IPS-18a (cell line): ENCODE data around the gene CDK10.

Experiments used
- H3K27ac ChIP-seq: one replicate; pipeline ENCODE4 v1.5.1; 2013; ENCODE audit warnings: low read length
- H3K27me3 ChIP-seq: one replicate; pipeline ENCODE4 v1.6.1; 2013; ENCODE audit warnings: mild to moderate bottlenecking, low read length; ENCODE audit not compliant: control insufficient read depth, insufficient read depth
- H3K36me3 ChIP-seq: one replicate; pipeline ENCODE4 v1.6.1; 2013; ENCODE audit warnings: low read depth, low read length; ENCODE audit not compliant: control insufficient read depth
- H3K4me1 ChIP-seq: one replicate; pipeline ENCODE4 v1.6.1; 2013; ENCODE audit warnings: low read depth, low read length; ENCODE audit not compliant: control insufficient read depth
- H3K4me3 ChIP-seq: one replicate; pipeline ENCODE4 v1.5.1; 2013; ENCODE audit warnings: low read length
- H3K9ac ChIP-seq: one replicate; pipeline ENCODE4 v1.6.1; 2013; ENCODE audit warnings: mild to moderate bottlenecking, low read length, moderate library complexity
- H3K9me3 ChIP-seq: one replicate; pipeline ENCODE4 v1.6.1; 2013; ENCODE audit warnings: low read depth, low read length; ENCODE audit not compliant: control insufficient read depth

The CDK10 gene

GRCh38 chr16:89721546-89722391 is 35.3 kb downstream of the CDK10 start:
- Histone ChIP-seq H3K27ac (no peak overlapping the region), H3K9me3 (no peaks in the 10 kb centered on the region), H3K27me3 (peaks cover 45% of the 10 kb centered on the region), H3K4me1 (no peaks in the 10 kb centered on the region), H3K4me3 (peak overlapping the region; percentile 66), H3K36me3 (peaks cover 5% of the 10 kb centered on the region), H3K9ac (peak overlapping the region; percentile 7)

- Histone ChIP-seq H3K27ac (no peak overlapping the region), H3K9me3 (no peaks in the 10 kb centered on the region), H3K27me3 (peaks cover 44% of the 10 kb centered on the region), H3K36me3 (peaks cover 5% of the 10 kb centered on the region), H3K4me3 (peak overlapping the region; percentile 66), H3K9ac (peak overlapping the region; percentile 7), H3K4me1 (no peaks in the 10 kb centered on the region)
Observed at GRCh38 chr16:89722392-89723278, 36.1 kb downstream of the CDK10 start.

GRCh38 chr16:89723279-89724250 is 37.1 kb downstream of the CDK10 start:
- H3K4me3 ChIP-seq = no peak overlapping the region
- H3K4me1 ChIP-seq = no peaks in the 10 kb centered on the region
- H3K36me3 ChIP-seq = peaks cover 5% of the 10 kb centered on the region
- H3K9me3 ChIP-seq = no peaks in the 10 kb centered on the region
- H3K27ac ChIP-seq = no peak overlapping the region
- H3K9ac ChIP-seq = no peak overlapping the region
- peaks cover 35% of the 10 kb centered on the region for H3K27me3 ChIP-seq

DNA sequence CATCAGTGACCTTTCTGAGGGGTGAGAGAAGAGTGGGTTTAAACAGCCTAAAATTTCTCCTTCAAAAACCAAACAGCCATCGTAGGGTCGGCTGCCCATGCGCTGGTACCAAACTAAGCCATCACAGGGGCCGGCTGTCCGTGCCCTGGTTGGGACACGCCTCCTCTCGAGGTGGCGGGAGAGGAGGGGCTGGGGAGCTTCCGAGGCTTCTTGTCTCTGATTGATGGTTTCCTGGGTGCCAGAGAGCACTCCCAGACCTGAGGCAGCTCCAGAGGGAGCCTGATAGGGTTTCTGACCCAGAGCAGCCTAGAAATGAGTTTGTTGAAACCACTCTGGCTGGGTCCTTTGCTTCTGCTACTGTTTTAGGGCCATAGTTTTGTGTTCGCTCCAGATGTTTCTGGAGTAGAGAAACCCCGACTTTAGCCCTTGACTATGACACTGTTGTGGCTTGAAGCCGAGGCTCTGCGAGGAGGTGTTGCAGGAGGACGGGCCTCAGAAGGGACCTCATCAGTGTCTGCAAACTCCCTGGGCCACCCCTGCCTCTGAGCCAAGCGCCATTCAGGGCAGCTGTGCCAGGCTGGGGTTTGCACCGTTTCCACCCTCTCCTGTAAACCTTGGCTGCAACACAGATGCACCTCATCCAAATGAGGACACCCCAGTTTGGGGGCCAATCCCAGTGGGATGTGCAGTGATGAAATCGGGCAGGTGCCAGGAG is 41.1 kb downstream of the CDK10 start:
- H3K27me3 ChIP-seq = peaks cover 12% of the 10 kb centered on the region
- H3K9ac ChIP-seq = no peak overlapping the region
- no peak overlapping the region for H3K4me3 ChIP-seq
- no peaks in the 10 kb centered on the region for H3K9me3 ChIP-seq
- H3K27ac ChIP-seq = no peak overlapping the region
- H3K36me3 ChIP-seq = peaks cover 5% of the 10 kb centered on the region
- peaks cover 7% of the 10 kb centered on the region for H3K4me1 ChIP-seq

DNA sequence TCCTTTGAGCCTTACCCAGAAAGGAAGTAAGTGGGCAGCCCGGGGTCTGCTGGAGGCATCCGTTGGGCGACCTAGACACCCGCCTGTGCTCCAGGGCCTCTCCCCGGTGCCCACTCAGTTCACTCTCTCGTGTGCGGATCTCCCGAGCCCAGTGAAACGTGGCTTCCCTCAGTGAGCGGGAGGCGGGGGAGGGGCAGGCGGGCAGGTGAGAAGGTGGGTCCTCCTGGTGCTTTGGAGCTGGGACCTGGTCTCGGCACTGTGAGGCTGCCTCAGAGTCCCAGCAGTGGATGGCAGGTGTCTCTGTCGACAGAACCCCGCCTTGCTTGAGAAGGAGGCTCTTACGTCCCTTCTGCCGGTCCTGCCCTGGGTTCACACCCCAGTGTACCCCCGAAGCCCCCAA is 42.8 kb downstream of the CDK10 start:
- Histone ChIP-seq H3K9ac (no peak overlapping the region), H3K9me3 (no peaks in the 10 kb centered on the region), H3K27me3 (peaks cover 2% of the 10 kb centered on the region), H3K4me1 (peaks cover 7% of the 10 kb centered on the region), H3K27ac (no peak overlapping the region), H3K36me3 (peaks cover 11% of the 10 kb centered on the region), H3K4me3 (no peak overlapping the region)

DNA sequence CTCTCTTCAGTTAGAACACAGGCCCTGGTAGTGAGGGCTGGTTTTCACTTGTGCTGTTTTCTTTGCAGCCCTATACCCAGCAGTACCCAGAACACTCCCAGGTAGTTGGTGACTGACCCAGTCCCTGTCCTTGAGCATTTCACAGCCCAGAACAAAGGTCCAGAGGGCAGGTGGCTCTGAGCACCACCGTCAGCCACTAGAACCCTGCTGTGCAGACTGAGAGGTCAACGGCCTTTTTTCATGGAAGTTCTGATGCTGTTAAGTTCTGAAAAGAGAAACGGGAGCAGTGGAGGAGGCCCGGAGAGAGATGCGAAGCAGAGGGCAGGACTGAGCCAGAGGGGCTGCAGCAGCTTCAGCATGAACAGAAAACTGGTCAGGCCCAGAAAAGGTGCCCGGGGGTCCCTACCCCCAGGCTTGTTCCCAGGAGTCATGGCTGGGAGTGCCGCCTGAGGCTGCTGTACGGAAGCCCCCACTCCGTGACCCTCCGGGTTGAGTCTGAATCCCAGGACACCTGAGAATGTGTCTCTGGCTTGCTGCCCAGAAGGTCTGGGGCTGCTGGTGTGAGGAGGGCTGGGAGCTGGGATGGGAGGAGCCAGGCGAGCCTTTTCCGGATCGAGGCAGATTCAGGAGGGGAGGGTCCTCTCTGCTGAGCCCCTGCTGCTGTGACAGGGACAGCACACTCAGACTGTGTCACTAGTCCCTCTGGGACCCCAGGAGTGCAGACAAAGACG is 43.5 kb downstream of the CDK10 start:
- no peak overlapping the region for H3K9ac ChIP-seq
- no peaks in the 10 kb centered on the region for H3K27me3 ChIP-seq
- peaks cover 10% of the 10 kb centered on the region for H3K36me3 ChIP-seq
- H3K4me3 ChIP-seq = no peak overlapping the region
- H3K4me1 ChIP-seq = peaks cover 7% of the 10 kb centered on the region
- no peaks in the 10 kb centered on the region for H3K9me3 ChIP-seq
- H3K27ac ChIP-seq = no peak overlapping the region

DNA sequence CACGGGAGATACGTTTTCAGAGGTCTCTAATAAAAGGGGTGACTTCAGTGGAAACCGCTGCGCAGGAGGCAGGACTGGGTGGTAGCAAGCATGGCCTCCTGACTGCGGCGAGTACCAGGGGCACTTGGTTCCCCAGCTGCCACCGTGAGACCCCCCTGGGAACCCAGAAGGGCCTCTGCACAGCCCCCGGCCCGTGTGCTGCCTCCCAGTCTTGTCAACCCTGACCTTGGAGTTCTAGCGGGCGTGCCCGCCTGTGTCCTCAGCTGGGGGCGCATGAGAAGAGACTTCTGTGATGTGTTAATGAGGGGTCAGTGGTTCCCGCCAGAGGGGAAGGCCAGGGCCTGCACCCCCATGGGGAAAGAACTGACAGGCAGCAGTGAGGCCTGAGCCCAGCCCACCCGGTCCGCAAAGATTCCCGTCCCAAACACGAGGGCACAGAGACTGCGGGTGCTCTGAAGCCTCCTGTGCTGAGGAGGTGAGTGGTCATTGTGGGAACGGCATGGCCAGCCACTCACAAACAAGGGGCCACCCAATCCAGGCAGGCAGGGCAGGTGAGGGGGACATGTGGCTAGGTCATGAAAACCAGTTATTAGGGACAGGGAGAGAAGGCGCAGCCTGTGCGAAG is 44.2 kb downstream of the CDK10 start:
- Histone ChIP-seq H3K36me3 (peaks cover 15% of the 10 kb centered on the region), H3K9me3 (no peaks in the 10 kb centered on the region), H3K27me3 (no peaks in the 10 kb centered on the region), H3K4me3 (no peak overlapping the region), H3K27ac (no peak overlapping the region), H3K9ac (no peak overlapping the region), H3K4me1 (peaks cover 7% of the 10 kb centered on the region)

- Histone ChIP-seq H3K9me3 (no peaks in the 10 kb centered on the region), H3K4me1 (peaks cover 7% of the 10 kb centered on the region), H3K9ac (no peak overlapping the region), H3K36me3 (peaks cover 23% of the 10 kb centered on the region), H3K27me3 (no peaks in the 10 kb centered on the region), H3K4me3 (no peak overlapping the region), H3K27ac (no peak overlapping the region)
Observed at GRCh38 chr16:89732142-89732917, 45.8 kb downstream of the CDK10 start.

DNA sequence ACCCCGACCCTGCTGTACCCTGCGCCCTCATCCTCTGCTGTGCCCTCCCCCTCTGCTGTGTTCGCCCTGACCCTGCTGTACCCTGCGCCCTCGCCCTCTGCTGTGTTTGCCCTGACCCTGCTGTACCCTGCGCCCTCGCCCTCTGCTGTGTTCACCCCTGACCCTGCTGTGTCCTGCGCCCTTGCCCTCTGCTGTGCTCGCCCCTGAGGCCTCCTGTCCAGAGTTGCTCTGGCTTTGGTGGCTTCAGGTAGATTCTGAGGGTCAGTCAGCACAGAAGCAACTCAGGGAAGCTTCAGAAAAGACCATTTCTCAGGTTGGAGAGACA is 46.4 kb downstream of the CDK10 start:
- Histone ChIP-seq H3K9me3 (no peaks in the 10 kb centered on the region), H3K36me3 (peaks cover 29% of the 10 kb centered on the region), H3K27ac (no peak overlapping the region), H3K27me3 (no peaks in the 10 kb centered on the region), H3K4me1 (peaks cover 7% of the 10 kb centered on the region), H3K9ac (no peak overlapping the region), H3K4me3 (no peak overlapping the region)
